ENCODE measurements around the gene CIT.

DNA sequence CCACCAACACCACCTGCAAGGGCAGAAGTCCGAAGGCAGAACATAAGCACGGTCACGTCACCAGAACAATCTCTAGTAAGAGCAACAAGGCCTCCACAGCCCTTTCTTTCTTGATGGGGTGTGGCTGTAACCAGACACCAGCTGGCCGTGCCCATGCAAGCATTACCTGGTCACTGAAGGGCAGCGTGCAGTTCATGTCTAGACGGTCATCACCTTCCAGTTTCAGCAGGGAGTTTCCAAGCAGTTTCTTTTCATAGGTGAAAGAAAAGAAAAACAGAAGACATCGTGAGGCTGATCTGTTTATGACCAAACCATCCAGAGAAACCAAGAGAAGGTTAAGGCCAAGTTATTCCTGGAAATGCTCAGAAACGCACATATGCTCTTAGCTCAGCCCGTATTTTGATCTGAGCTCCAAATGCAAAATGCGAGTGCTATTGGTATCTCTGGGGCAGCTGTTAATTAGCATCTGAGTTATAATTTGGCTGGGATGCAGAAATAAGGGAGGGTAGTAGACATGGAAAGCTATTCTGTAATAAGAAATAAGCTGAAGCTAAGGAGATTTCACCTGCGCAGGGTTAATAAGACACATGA, 166.7 kb downstream of the CIT start:
- TF ChIP-seq, protein P1, sequence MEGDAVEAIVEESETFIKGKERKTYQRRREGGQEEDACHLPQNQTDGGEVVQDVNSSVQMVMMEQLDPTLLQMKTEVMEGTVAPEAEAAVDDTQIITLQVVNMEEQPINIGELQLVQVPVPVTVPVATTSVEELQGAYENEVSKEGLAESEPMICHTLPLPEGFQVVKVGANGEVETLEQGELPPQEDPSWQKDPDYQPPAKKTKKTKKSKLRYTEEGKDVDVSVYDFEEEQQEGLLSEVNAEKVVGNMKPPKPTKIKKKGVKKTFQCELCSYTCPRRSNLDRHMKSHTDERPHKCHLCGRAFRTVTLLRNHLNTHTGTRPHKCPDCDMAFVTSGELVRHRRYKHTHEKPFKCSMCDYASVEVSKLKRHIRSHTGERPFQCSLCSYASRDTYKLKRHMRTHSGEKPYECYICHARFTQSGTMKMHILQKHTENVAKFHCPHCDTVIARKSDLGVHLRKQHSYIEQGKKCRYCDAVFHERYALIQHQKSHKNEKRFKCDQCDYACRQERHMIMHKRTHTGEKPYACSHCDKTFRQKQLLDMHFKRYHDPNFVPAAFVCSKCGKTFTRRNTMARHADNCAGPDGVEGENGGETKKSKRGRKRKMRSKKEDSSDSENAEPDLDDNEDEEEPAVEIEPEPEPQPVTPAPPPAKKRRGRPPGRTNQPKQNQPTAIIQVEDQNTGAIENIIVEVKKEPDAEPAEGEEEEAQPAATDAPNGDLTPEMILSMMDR (IDR thresholded peaks at IDR 0.05): no peak
- no peak for TF ChIP-seq POLR2AphosphoS5 (IDR thresholded peaks at IDR 0.05)

All from suprapubic skin (tissue), 3 donors.